HCEC 1CT (cell line): ENCODE measurements around the gene NUDT22.

Experiments used
- DNase-seq: peaks from one replicate; pipeline ENCODE4 v3.0.0-alpha.2; 2017

NUDT22 gene

GRCh38 chr11:64278576-64279190, 52.6 kb downstream of the NUDT22 start:
- no peak for DNase-seq
